OCI-LY3 (cell line): ENCODE results near the gene RAP1B.

Experiments
- CTCF ChIP-seq: fragments of 200-600, 300-600 bp; sonication (generic); IDR thresholded peaks from 2 replicates; pipeline ENCODE4 v1.5.1; 2014; ENCODE audit warnings: antibody characterized with exemption, low read length, low read depth
- EZH2phosphoT487 ChIP-seq: fragments of 200-600 bp; shearing (Covaris generic); IDR thresholded peaks from 2 replicates; pipeline ENCODE4 v1.6.1; 2018; ENCODE audit warnings: antibody characterized with exemption, mixed run types, low read depth

- TF ChIP-seq CTCF (no peak), EZH2phosphoT487 (no peak)
Measured at GRCh38 chr12:68611806-68612160, 1.1 kb downstream of the RAP1B start.
